ENCODE data around the gene NSUN7.

NSUN7 gene

GRCh38 chr4:40737879-40738278, 11.9 kb upstream of the NSUN7 start:
- no peaks in the 10 kb centered on the region for H3K79me2 ChIP-seq (ENCODE audit: insufficient read depth, low read length)
- no peak for TF ChIP-seq EZH2 (IDR thresholded peaks at IDR 0.05; ENCODE audit: borderline replicate concordance, low read length)
- TF ChIP-seq CTCF (IDR thresholded peaks at IDR 0.05; ENCODE audit: low read length): no peak
- no peak overlapping the region for H3K27ac ChIP-seq (ENCODE audit: low read depth, low read length, poor library complexity, severe bottlenecking)
- no peaks in the 10 kb centered on the region for H3K9me3 ChIP-seq (ENCODE audit: low read length)
- no peak overlapping the region for H3K4me2 ChIP-seq (ENCODE audit: low read length)
- no peaks in the 10 kb centered on the region for H3K36me3 ChIP-seq (ENCODE audit: insufficient read depth, low read length)
- H3K27me3 ChIP-seq (ENCODE audit: insufficient read depth, low read length): no peaks in the 10 kb centered on the region
- H3F3A ChIP-seq (ENCODE audit: insufficient read depth, low read length): no peaks in the 10 kb centered on the region
- no peak overlapping the region for H3K9ac ChIP-seq (ENCODE audit: low read length)
- H2AFZ ChIP-seq (ENCODE audit: low read length): no peak overlapping the region
- no peak overlapping the region for H3K4me3 ChIP-seq (ENCODE audit: low read depth, low read length, poor library complexity, severe bottlenecking)
- no peaks in the 10 kb centered on the region for H4K20me1 ChIP-seq (ENCODE audit: insufficient read depth, low read length)
- no peaks in the 10 kb centered on the region for H3K9me2 ChIP-seq (ENCODE audit: low read depth, low read length)
- H3K4me1 ChIP-seq (ENCODE audit: insufficient read depth, low read length, severe bottlenecking): no peaks in the 10 kb centered on the region

GRCh38 chr4:40739347-40739746, 10.4 kb upstream of the NSUN7 start:
- Histone ChIP-seq H3F3A (ENCODE audit: insufficient read depth, low read length) (no peaks in the 10 kb centered on the region), H4K20me1 (ENCODE audit: insufficient read depth, low read length) (no peaks in the 10 kb centered on the region), H2AFZ (ENCODE audit: low read length) (no peak overlapping the region), H3K27ac (ENCODE audit: low read depth, low read length, poor library complexity, severe bottlenecking) (no peak overlapping the region), H3K9me2 (ENCODE audit: low read depth, low read length) (no peaks in the 10 kb centered on the region), H3K79me2 (ENCODE audit: insufficient read depth, low read length) (no peaks in the 10 kb centered on the region), H3K4me3 (ENCODE audit: low read depth, low read length, poor library complexity, severe bottlenecking) (no peak overlapping the region), H3K36me3 (ENCODE audit: insufficient read depth, low read length) (no peaks in the 10 kb centered on the region), H3K9me3 (ENCODE audit: low read length) (no peaks in the 10 kb centered on the region), H3K27me3 (ENCODE audit: insufficient read depth, low read length) (no peaks in the 10 kb centered on the region), H3K9ac (ENCODE audit: low read length) (no peak overlapping the region), H3K4me2 (ENCODE audit: low read length) (no peak overlapping the region), H3K4me1 (ENCODE audit: insufficient read depth, low read length, severe bottlenecking) (no peaks in the 10 kb centered on the region)
- no peak for TF ChIP-seq EZH2 (IDR thresholded peaks at IDR 0.05; ENCODE audit: borderline replicate concordance, low read length)
- no peak for TF ChIP-seq CTCF (IDR thresholded peaks at IDR 0.05; ENCODE audit: low read length)

- no peaks in the 10 kb centered on the region for H3F3A ChIP-seq (ENCODE audit: insufficient read depth, low read length)
- no peaks in the 10 kb centered on the region for H3K9me2 ChIP-seq (ENCODE audit: low read depth, low read length)
Observed at GRCh38 chr4:40744218-40744617, 5.5 kb upstream of the NSUN7 start.

More at GRCh38 chr4:40744218-40744617, 5.5 kb upstream of the NSUN7 start:
- H3K79me2 ChIP-seq (ENCODE audit: insufficient read depth, low read length): no peaks in the 10 kb centered on the region
- no peak overlapping the region for H2AFZ ChIP-seq (ENCODE audit: low read length)
- H3K9ac ChIP-seq (ENCODE audit: low read length): no peak overlapping the region
- no peaks in the 10 kb centered on the region for H3K4me1 ChIP-seq (ENCODE audit: insufficient read depth, low read length, severe bottlenecking)
- H3K4me2 ChIP-seq (ENCODE audit: low read length): no peak overlapping the region
- no peak overlapping the region for H3K27ac ChIP-seq (ENCODE audit: low read depth, low read length, poor library complexity, severe bottlenecking)
- no peaks in the 10 kb centered on the region for H3K9me3 ChIP-seq (ENCODE audit: low read length)
- H3K36me3 ChIP-seq (ENCODE audit: insufficient read depth, low read length): no peaks in the 10 kb centered on the region
- no peak overlapping the region for H3K4me3 ChIP-seq (ENCODE audit: low read depth, low read length, poor library complexity, severe bottlenecking)
- no peaks in the 10 kb centered on the region; the same call in 1 of the 2 replicates for H3K27me3 ChIP-seq (ENCODE audit: insufficient read depth, low read length)
- no peak for TF ChIP-seq CTCF (IDR thresholded peaks at IDR 0.05; ENCODE audit: low read length)
- TF ChIP-seq EZH2 (IDR thresholded peaks at IDR 0.05; ENCODE audit: borderline replicate concordance, low read length): no peak
- H4K20me1 ChIP-seq (ENCODE audit: insufficient read depth, low read length): no peaks in the 10 kb centered on the region
